ENCODE data around the gene MAP2K3. TPM values are rescaled to one million over a fixed set of nuclear protein-coding genes. Genes with fewer than 3 reads are reported as not detected.

The MAP2K3 gene
- total RNA-seq, 1 donor from 2014 or later = 294 TPM

DNA sequence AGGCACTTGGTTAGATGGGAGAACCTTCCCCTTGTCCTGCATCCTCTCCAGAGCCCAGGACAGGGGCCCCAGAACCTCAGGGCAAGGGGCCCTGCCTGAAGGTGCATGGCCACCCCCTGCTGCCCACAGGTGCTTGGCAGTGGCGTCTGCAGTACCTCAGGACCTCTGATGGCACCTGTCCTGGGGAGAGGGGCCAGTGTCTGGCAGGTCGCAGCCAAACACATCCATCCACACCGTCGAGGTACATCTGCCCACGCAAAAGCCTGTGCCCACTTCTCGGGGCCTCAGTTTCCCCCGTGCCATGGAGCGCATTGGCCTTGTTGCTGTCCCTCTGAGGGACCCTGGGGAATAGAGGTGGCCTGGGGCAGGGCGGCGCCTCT is 9.3 kb downstream of the MAP2K3 start:
- Histone ChIP-seq H3K36me3 (peaks cover 5 to 24% of the 10 kb centered on the region in 2 donors), H3K4me1 (peaks cover 9 to 25% of the 10 kb centered on the region in 2 donors), H3K27me3 (no peaks in the 10 kb centered on the region), H3K9me3 (no peaks in the 10 kb centered on the region), H3K27ac (no peak overlapping the region), H3K4me3 (no peak overlapping the region)
- intact Hi-C loops (cut with DNase I) = no loop called here
- no peak for DNase-seq (ENCODE audit: low spot score in 2 of 2)
- TF ChIP-seq, protein P1, sequence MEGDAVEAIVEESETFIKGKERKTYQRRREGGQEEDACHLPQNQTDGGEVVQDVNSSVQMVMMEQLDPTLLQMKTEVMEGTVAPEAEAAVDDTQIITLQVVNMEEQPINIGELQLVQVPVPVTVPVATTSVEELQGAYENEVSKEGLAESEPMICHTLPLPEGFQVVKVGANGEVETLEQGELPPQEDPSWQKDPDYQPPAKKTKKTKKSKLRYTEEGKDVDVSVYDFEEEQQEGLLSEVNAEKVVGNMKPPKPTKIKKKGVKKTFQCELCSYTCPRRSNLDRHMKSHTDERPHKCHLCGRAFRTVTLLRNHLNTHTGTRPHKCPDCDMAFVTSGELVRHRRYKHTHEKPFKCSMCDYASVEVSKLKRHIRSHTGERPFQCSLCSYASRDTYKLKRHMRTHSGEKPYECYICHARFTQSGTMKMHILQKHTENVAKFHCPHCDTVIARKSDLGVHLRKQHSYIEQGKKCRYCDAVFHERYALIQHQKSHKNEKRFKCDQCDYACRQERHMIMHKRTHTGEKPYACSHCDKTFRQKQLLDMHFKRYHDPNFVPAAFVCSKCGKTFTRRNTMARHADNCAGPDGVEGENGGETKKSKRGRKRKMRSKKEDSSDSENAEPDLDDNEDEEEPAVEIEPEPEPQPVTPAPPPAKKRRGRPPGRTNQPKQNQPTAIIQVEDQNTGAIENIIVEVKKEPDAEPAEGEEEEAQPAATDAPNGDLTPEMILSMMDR (IDR thresholded peaks at IDR 0.05) = no peak

DNA sequence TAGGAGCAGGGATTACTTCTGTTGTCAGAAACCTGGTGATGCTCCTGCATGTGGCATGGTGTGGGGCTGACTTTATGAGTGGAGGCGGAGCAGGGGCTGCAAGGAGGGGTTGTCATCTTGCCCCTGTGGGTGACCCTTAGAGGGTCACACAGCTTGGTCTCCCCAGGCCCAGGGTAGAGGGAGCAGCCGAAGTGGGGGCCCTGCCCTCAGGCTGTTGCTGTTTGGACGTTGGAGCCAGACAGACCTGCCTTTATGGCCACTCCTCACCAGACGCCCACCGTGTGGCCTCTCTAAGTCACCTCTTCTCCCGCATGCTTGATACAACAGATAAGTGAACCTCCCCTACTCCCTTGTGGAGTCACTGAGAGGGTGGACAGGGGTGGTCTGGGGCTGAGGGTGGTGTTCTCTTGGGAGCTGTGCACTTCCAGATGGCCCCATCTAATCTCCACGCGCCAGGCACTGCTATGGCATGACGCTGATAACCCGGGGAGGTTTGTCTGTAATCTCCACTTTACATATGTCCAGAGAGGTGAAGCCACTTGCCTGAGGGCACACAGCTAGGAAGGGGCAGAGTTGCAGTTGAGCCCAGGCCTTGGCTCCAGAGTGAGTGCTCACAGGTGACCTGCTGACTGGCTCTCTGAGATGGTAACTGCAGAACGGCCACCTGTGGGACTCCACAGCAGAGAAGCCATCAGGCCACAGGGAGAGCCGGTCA is 10.0 kb downstream of the MAP2K3 start:
- Histone ChIP-seq H3K4me1 (peaks cover 2 to 19% of the 10 kb centered on the region in 2 donors), H3K27me3 (no peaks in the 10 kb centered on the region), H3K27ac (peak overlapping the region in 1 of 2 donors; percentile 13), H3K36me3 (peaks cover 11 to 30% of the 10 kb centered on the region in 2 donors), H3K9me3 (no peaks in the 10 kb centered on the region), H3K4me3 (no peak overlapping the region)
- intact Hi-C loops (cut with DNase I) = no loop called here
- TF ChIP-seq, protein P1 (IDR thresholded peaks at IDR 0.05) = no peak
- no peak for DNase-seq (ENCODE audit: low spot score in 2 of 2)

DNA sequence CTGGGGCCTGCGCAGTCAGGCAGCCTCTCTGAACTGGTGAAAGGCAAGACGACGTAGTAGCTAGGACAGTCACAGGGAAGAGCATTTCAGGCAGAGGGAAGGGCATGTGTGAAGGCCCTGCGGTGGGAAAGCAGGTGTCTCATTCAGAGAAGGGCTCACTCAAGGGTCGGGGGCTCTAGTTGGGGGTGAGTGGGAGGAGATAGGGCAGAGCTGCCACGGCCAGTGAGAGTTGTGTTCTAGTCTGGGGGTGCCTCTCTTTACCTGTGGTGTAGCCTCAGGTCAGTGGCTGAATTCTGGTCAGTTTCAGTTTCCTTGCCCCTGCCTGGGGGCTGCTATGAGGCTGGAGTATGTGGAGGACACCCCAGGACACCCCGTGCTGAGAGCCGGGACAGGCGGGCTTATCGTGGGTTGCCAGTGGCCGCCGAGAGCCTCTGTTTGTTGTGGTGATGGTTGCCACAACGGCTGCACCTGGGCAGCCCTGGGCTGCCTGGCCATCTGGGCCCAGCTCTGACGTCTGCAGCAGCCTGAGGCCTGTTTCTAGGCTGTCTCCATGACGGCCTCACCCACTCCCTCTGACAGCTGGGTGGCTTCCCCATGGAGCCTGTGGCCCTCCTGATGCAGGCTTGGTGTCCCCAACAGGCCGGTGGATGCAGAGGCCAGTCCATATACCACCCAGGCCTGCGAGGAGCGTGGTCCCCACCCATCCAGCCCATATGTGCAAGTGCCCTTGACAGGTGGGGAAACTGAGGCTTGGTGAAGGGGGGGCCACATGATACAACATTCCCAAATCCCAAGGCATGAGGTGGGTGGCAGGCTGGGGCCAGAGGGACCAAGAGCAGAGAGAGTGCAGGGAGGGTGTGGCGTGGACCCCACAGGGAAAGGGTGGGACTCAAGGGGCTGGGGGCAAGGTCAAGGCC is 10.8 kb downstream of the MAP2K3 start:
- TF ChIP-seq, protein P1 (IDR thresholded peaks at IDR 0.05) = no peak
- H3K4me3 ChIP-seq = no peak overlapping the region
- H3K9me3 ChIP-seq = no peaks in the 10 kb centered on the region
- peaks cover 19 to 38% of the 10 kb centered on the region in 2 donors for H3K36me3 ChIP-seq
- H3K4me1 ChIP-seq = peaks cover 0 to 10% of the 10 kb centered on the region in 2 donors
- no peak for DNase-seq (ENCODE audit: low spot score in 2 of 2)
- intact Hi-C loops (cut with DNase I) = no loop called here
- peak overlapping the region in 1 of 2 donors; percentile 13 for H3K27ac ChIP-seq
- no peaks in the 10 kb centered on the region for H3K27me3 ChIP-seq

DNA sequence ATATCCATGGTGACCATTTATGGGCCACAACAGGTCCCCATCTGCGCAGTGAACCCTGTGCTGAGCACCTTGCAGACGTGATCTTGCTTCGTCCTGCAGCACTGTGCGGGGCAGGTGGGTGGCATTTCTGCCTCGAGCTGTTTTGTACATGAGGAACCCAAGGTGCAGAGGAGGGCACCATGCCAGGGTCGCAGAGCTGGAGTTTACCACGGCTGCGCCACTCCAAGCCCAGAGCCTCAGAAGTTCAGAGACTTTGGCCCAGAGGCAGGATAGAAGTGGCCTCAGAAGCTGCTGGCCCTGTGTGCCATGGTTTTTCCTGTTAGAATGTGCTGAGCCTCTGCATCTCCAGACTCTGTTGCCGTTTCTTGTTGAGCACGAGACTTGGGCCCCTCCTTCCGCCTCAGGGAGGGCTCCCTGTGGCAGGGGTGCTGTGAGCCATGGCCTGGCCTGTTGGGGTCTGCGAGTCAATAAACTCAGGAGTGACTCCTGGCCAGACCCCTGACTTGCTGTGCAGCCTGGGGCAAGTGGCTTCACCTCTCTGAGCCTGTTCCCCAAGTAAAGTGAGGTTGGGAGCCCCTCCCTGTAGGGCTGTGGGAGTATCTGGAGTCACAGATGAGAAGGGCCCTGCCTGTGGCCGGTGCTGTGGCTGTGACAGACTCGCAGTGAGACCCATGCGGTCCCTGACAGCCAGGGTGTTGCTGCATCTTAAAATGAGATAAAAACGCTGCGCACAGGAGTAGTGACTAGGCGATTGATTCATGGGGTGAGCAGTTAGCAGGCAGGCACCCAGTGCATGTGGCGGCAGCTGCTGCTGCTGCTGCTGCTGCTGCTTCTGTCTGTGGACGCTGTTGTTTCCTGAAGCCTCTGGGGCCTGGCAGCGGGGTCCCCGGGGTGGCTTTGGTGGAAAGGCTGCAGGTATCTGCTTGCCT is 11.8 kb downstream of the MAP2K3 start:
- intact Hi-C loops (cut with DNase I) = no loop called here
- TF ChIP-seq, protein P1 (IDR thresholded peaks at IDR 0.05) = no peak
- H3K27ac ChIP-seq = peak overlapping the region in 1 of 2 donors; percentile 29
- no peak overlapping the region for H3K4me3 ChIP-seq
- peaks cover 0 to 9% of the 10 kb centered on the region in 2 donors for H3K4me1 ChIP-seq
- H3K27me3 ChIP-seq = no peaks in the 10 kb centered on the region
- peaks cover 30 to 49% of the 10 kb centered on the region in 2 donors for H3K36me3 ChIP-seq
- DNase-seq (ENCODE audit: low spot score in 2 of 2) = no peak
- no peaks in the 10 kb centered on the region for H3K9me3 ChIP-seq

DNA sequence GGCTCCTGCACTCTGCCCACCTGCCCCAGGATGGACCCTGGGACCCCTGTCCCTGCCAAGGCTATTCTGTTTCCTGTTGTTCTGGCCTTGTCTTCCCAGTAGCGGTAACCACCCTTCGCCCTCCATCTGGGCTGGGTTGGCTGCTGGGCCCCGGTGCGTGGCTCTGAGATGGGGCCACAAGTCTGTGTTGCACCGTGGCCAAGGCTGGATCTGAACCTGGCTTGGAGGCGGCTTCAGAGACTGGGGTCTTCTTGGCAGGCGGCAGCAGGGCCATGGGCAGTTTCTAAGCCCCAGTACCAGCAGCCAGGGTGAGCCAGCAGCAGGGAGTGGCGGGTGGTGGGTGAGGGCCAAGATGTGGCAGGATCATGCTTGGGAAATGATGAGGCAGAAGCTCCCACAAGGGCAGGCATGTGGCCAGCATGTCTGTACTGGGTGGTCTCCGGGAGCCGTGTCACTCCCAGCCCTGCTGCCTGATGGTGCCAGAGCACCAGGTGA is 12.6 kb downstream of the MAP2K3 start:
- Histone ChIP-seq H3K4me1 (peaks cover 0 to 9% of the 10 kb centered on the region in 2 donors), H3K27ac (peak overlapping the region in 1 of 2 donors; percentile 29)
- intact Hi-C loops (cut with DNase I) = no loop called here

More for the DNA sequence above, 12.6 kb downstream of the MAP2K3 start:
- no peaks in the 10 kb centered on the region for H3K9me3 ChIP-seq
- H3K4me3 ChIP-seq = no peak overlapping the region
- H3K36me3 ChIP-seq = peaks cover 37 to 51% of the 10 kb centered on the region in 2 donors
- no peaks in the 10 kb centered on the region for H3K27me3 ChIP-seq
- DNase-seq (ENCODE audit: low spot score in 2 of 2) = no peak
- TF ChIP-seq, protein P1 (IDR thresholded peaks at IDR 0.05) = no peak

All from ascending aorta (tissue), 2 donors.